Uterus (tissue), 4 donors: ENCODE measurements around the gene PGAM4. TPM values are rescaled to one million over a fixed set of nuclear protein-coding genes. Genes with fewer than 3 reads are reported as not detected.

ENCODE experiments used
- DNase-seq, 2 donors: peaks; one replicate each; pipeline ENCODE4 v3.0.0-alpha.2; 2019 to 2020
- H3K27ac ChIP-seq, 2 donors: fragments of 200-600 bp; sonication (generic); 1 replicate in 1 of 2; 2 replicates in 1 of 2; pipeline ENCODE4 v1.5.1; 2016 to 2018
- H3K27me3 ChIP-seq, 2 donors: fragments of 200-600 bp; sonication (generic); one replicate each; pipeline ENCODE4 v1.5.1; 2018 to 2019; ENCODE audit warnings: control low read depth in 1 of 2
- H3K36me3 ChIP-seq, 2 donors: fragments of 200-600 bp; sonication (generic); one replicate each; pipeline ENCODE4 v1.5.1; 2019; ENCODE audit warnings: control low read depth in 1 of 2
- H3K4me1 ChIP-seq, 2 donors: fragments of 200-600 bp; sonication (generic); one replicate each; pipeline ENCODE4 v1.5.1; 2018 to 2019; ENCODE audit warnings: control low read depth in 1 of 2
- H3K4me3 ChIP-seq, 2 donors: fragments of 200-600 bp; sonication (generic); 1 replicate in 1 of 2; 2 replicates in 1 of 2; pipeline ENCODE4 v1.5.1; 2018 to 2019; ENCODE audit warnings: mild to moderate bottlenecking in 1 of 2
- H3K9me3 ChIP-seq, 2 donors: fragments of 200-600 bp; sonication (generic); one replicate each; pipeline ENCODE4 v1.5.1; 2019; ENCODE audit warnings: control low read depth in 1 of 2
- POLR2A ChIP-seq, 2 donors: fragments of 450-650 bp; IDR thresholded peaks; one replicate each; pipeline ENCODE4 v1.6.1; 2016; ENCODE audit warnings: antibody characterized with exemption in 2 of 2, mild to moderate bottlenecking in 1 of 2, moderate library complexity in 1 of 2
- intact Hi-C: fragments of 100-400 bp; cut with DNase I; formaldehyde crosslinking; loops from one replicate; pipeline ENCODE4 v1.15.1; 2023; ENCODE audit warnings: low total_unique reads
- total RNA-seq, 4 donors: library from RNA; depleted of rRNA in 3 of 4; stranded (reverse); fragments of >200 nt in 3 of 4; gene quantifications; one replicate each; pipeline versions ENCODE4 v1.1.0 to v1.2.4, GENCODE V29; 2014 to 2023
- TF ChIP-seq, protein P1 (sequence below), 4 experiments: fragments of 200-600 bp in 2 of 4; fragments of 450-650 bp in 2 of 4; sonication (generic) in 2 of 4; IDR thresholded peaks; one replicate each; pipeline ENCODE4 v1.5.1; 2016 to 2019; ENCODE audit warnings: antibody characterized with exemption in 4 of 4, mild to moderate bottlenecking in 2 of 4, moderate library complexity in 1 of 4
- donor health status: DM: yes; HTN: yes; CAD: no.

Gene PGAM4
- total RNA-seq = not detected

DNA sequence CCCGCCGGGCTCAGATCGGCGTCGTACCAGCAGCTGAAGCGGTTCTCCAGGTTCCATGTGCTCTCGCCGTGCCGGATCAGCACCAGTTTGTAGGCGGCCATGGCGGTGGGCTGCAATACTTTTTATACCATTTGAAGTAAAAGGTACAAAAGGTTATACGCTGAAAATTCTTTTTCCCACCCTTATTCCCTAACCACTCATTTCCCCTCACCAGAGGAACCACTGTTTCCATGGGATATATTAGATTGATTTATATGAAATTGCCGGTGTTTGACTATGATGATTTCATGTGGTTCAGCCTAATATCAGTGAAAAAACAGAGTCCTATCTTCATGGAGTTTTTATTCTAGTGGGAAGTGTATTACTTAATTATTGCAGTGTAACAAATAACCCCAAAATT, at the start of gene PGAM4:
TSS of gene PGAM4 (minus strand) at position 101 of the 400 bp plus-strand sequence. CDS start at position 101, 0 bp downstream.
- Histone ChIP-seq H3K4me1 (no peaks in the 10 kb centered on the region), H3K4me3 (no peak within 1 kb of the TSS), H3K27me3 (no peaks in the 10 kb centered on the region), H3K9me3 (no peaks in the 10 kb centered on the region), H3K36me3 (no peaks in the 10 kb centered on the region), H3K27ac (no peak within 1 kb of the TSS)
- no peak for DNase-seq
- TF ChIP-seq, protein P1, sequence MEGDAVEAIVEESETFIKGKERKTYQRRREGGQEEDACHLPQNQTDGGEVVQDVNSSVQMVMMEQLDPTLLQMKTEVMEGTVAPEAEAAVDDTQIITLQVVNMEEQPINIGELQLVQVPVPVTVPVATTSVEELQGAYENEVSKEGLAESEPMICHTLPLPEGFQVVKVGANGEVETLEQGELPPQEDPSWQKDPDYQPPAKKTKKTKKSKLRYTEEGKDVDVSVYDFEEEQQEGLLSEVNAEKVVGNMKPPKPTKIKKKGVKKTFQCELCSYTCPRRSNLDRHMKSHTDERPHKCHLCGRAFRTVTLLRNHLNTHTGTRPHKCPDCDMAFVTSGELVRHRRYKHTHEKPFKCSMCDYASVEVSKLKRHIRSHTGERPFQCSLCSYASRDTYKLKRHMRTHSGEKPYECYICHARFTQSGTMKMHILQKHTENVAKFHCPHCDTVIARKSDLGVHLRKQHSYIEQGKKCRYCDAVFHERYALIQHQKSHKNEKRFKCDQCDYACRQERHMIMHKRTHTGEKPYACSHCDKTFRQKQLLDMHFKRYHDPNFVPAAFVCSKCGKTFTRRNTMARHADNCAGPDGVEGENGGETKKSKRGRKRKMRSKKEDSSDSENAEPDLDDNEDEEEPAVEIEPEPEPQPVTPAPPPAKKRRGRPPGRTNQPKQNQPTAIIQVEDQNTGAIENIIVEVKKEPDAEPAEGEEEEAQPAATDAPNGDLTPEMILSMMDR (IDR thresholded peaks at IDR 0.05) = no peak
- TF ChIP-seq POLR2A (IDR thresholded peaks at IDR 0.05) = no peak
- intact Hi-C loops = no loop called here

GRCh38 chrX:78011846-78012245, 42.4 kb upstream of the PGAM4 start:
- intact Hi-C loops = no loop called here
- Histone ChIP-seq H3K9me3 (no peaks in the 10 kb centered on the region), H3K27ac (no peak overlapping the region), H3K4me3 (no peak overlapping the region), H3K36me3 (no peaks in the 10 kb centered on the region), H3K27me3 (no peaks in the 10 kb centered on the region), H3K4me1 (no peaks in the 10 kb centered on the region)
- DNase-seq = no peak
- TF ChIP-seq POLR2A (IDR thresholded peaks at IDR 0.05) = no peak
- TF ChIP-seq, protein P1 (IDR thresholded peaks at IDR 0.05) = no peak

- TF ChIP-seq POLR2A (IDR thresholded peaks at IDR 0.05) = no peak
- TF ChIP-seq, protein P1 (IDR thresholded peaks at IDR 0.05) = no peak
- Histone ChIP-seq H3K27me3 (no peaks in the 10 kb centered on the region), H3K27ac (no peak overlapping the region), H3K4me3 (no peak overlapping the region), H3K4me1 (no peaks in the 10 kb centered on the region), H3K36me3 (no peaks in the 10 kb centered on the region), H3K9me3 (no peaks in the 10 kb centered on the region)
- intact Hi-C loops = no loop called here
- no peak for DNase-seq
Observed at GRCh38 chrX:77979870-77980269, 10.4 kb upstream of the PGAM4 start.

DNA sequence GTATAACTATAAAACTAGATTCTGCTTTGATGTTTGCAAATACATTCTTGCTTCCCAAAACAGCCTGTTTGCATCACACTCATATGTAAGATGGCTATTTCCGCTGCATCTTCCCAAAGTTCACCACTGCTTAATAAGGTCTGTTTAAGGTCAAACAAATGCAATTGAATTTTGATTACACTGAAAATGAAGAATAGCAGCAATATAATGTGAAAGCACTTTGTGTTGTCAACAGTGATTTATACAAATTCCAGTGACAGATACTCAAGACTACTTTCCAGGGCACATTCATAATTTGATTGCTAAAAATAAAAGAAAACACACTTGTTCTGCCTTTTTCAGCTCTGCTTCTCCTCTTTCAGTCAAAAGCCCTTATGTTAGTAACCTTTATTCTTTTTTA, 8.1 kb upstream of the PGAM4 start:
- TF ChIP-seq, protein P1 (IDR thresholded peaks at IDR 0.05) = no peak
- no peak for TF ChIP-seq POLR2A (IDR thresholded peaks at IDR 0.05)
- Histone ChIP-seq H3K27me3 (no peaks in the 10 kb centered on the region), H3K4me3 (no peak overlapping the region), H3K4me1 (no peaks in the 10 kb centered on the region), H3K27ac (no peak overlapping the region), H3K36me3 (no peaks in the 10 kb centered on the region), H3K9me3 (no peaks in the 10 kb centered on the region)
- DNase-seq = no peak
- intact Hi-C loops = no loop called here

GRCh38 chrX:77977095-77977494, 7.7 kb upstream of the PGAM4 start:
- Histone ChIP-seq H3K27ac (no peak overlapping the region), H3K9me3 (no peaks in the 10 kb centered on the region), H3K4me1 (no peaks in the 10 kb centered on the region), H3K36me3 (no peaks in the 10 kb centered on the region), H3K27me3 (no peaks in the 10 kb centered on the region), H3K4me3 (no peak overlapping the region)
- no peak for DNase-seq
- TF ChIP-seq, protein P1 (IDR thresholded peaks at IDR 0.05) = no peak
- no peak for TF ChIP-seq POLR2A (IDR thresholded peaks at IDR 0.05)
- intact Hi-C loops = no loop called here
